ENCODE results near the gene SFRP5. TPM values are rescaled to one million over a fixed set of nuclear protein-coding genes. Genes with fewer than 3 reads are reported as not detected.

The SFRP5 gene
- total and polyA plus RNA-seq, 2 of the 13 experiments (the other 11 are each of a cell fraction or from before 2014, with no cell fraction given): 0.32 to 1.7 TPM

DNA sequence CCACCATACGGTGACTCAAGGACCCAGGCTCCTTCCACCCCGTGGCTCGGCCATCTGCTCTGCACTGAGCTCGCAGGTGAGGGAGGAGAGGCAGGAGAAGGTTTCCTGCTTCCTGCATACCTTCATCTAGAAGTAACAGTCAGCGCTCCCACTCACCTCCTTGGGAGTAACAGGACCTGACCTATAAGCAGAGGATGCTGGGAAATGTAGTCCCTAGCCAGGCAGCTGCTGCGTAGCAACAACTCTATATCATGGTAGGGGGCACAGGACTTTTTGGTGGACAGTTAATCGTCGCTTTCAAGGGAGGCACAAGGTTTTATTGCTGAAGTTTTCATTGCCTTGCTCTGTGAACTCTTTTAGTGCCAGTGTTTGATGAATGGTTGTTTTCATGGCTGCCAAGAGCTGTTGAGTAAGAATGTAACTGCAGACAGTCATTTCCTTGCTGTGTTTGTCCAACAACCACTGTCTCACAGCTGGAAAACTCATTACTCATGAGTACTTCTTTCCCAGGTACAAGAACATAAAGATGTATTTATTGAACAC, 45.1 kb downstream of the SFRP5 start (continued):
- TF ChIP-seq, protein P1, sequence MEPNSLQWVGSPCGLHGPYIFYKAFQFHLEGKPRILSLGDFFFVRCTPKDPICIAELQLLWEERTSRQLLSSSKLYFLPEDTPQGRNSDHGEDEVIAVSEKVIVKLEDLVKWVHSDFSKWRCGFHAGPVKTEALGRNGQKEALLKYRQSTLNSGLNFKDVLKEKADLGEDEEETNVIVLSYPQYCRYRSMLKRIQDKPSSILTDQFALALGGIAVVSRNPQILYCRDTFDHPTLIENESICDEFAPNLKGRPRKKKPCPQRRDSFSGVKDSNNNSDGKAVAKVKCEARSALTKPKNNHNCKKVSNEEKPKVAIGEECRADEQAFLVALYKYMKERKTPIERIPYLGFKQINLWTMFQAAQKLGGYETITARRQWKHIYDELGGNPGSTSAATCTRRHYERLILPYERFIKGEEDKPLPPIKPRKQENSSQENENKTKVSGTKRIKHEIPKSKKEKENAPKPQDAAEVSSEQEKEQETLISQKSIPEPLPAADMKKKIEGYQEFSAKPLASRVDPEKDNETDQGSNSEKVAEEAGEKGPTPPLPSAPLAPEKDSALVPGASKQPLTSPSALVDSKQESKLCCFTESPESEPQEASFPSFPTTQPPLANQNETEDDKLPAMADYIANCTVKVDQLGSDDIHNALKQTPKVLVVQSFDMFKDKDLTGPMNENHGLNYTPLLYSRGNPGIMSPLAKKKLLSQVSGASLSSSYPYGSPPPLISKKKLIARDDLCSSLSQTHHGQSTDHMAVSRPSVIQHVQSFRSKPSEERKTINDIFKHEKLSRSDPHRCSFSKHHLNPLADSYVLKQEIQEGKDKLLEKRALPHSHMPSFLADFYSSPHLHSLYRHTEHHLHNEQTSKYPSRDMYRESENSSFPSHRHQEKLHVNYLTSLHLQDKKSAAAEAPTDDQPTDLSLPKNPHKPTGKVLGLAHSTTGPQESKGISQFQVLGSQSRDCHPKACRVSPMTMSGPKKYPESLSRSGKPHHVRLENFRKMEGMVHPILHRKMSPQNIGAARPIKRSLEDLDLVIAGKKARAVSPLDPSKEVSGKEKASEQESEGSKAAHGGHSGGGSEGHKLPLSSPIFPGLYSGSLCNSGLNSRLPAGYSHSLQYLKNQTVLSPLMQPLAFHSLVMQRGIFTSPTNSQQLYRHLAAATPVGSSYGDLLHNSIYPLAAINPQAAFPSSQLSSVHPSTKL (CRISPR knock-in tag; IDR thresholded peaks at IDR 0.05): no peak
- TF ChIP-seq SAP130 (CRISPR knock-in tag; IDR thresholded peaks at IDR 0.05; ENCODE audit: low read depth): 0 out of 2 replicates have a peak, but pooled peaks have one; percentile 34
- no peak for TF ChIP-seq STAT5B (CRISPR knock-in tag; IDR thresholded peaks at IDR 0.05)
- peak; percentile 98 for TF ChIP-seq THAP11 (CRISPR knock-in tag; IDR thresholded peaks at IDR 0.05)
- no peak for TF ChIP-seq ZNF335 (CRISPR knock-in tag; IDR thresholded peaks at IDR 0.05)
- no peak for TF ChIP-seq NFKBIZ (CRISPR knock-in tag; IDR thresholded peaks at IDR 0.05)
- TF ChIP-seq, protein P2, sequence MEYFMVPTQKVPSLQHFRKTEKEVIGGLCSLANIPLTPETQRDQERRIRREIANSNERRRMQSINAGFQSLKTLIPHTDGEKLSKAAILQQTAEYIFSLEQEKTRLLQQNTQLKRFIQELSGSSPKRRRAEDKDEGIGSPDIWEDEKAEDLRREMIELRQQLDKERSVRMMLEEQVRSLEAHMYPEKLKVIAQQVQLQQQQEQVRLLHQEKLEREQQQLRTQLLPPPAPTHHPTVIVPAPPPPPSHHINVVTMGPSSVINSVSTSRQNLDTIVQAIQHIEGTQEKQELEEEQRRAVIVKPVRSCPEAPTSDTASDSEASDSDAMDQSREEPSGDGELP (IDR thresholded peaks at IDR 0.05; ENCODE audit: borderline replicate concordance, low read depth): peak; percentile 57; the same call in 1 of the 2 replicates
- TF ChIP-seq TRIM24 (CRISPR knock-in tag; IDR thresholded peaks at IDR 0.05): no peak
- no peak for TF ChIP-seq RARG (CRISPR knock-in tag; IDR thresholded peaks at IDR 0.05; ENCODE audit: low read depth)
- no peak for TF ChIP-seq MIER3 (CRISPR knock-in tag; IDR thresholded peaks at IDR 0.05; ENCODE audit: borderline replicate concordance)
- no peak for TF ChIP-seq JUN (CRISPR knock-in tag; IDR thresholded peaks at IDR 0.05)
- TF ChIP-seq, protein P3, sequence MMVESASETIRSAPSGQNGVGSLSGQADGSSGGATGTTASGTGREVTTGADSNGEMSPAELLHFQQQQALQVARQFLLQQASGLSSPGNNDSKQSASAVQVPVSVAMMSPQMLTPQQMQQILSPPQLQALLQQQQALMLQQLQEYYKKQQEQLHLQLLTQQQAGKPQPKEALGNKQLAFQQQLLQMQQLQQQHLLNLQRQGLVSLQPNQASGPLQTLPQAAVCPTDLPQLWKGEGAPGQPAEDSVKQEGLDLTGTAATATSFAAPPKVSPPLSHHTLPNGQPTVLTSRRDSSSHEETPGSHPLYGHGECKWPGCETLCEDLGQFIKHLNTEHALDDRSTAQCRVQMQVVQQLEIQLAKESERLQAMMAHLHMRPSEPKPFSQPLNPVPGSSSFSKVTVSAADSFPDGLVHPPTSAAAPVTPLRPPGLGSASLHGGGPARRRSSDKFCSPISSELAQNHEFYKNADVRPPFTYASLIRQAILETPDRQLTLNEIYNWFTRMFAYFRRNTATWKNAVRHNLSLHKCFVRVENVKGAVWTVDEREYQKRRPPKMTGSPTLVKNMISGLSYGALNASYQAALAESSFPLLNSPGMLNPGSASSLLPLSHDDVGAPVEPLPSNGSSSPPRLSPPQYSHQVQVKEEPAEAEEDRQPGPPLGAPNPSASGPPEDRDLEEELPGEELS (CRISPR knock-in tag; IDR thresholded peaks at IDR 0.05): no peak
- TF ChIP-seq KDM1A (CRISPR knock-in tag; IDR thresholded peaks at IDR 0.05): no peak
- peak; percentile 30; the same call in 1 of the 2 replicates for TF ChIP-seq ZBTB7A (CRISPR knock-in tag; IDR thresholded peaks at IDR 0.05)
- no peak for TF ChIP-seq RORA (CRISPR knock-in tag; IDR thresholded peaks at IDR 0.05)
- TF ChIP-seq FOXP1 (IDR thresholded peaks at IDR 0.05): no peak
- 0 out of 2 replicates have a peak, but pooled peaks have one; percentile 4 for TF ChIP-seq FOXP1 (CRISPR knock-in tag; IDR thresholded peaks at IDR 0.05)
- no peak for TF ChIP-seq ZFY (CRISPR knock-in tag; IDR thresholded peaks at IDR 0.05)
- 0 out of 2 replicates have a peak, but pooled peaks have one; percentile 18 for TF ChIP-seq CREM (IDR thresholded peaks at IDR 0.05)
- TF ChIP-seq CREM (CRISPR knock-in tag; IDR thresholded peaks at IDR 0.05): no peak
- no peak for TF ChIP-seq ZSCAN20 (CRISPR knock-in tag; IDR thresholded peaks at IDR 0.05; ENCODE audit: borderline replicate concordance)
- TF ChIP-seq HCFC1 (IDR thresholded peaks at IDR 0.05; ENCODE audit: low read depth, low read length): peak; percentile 66; the same call in 1 of the 2 replicates
- no peak for TF ChIP-seq ZFYVE20 (CRISPR knock-in tag; IDR thresholded peaks at IDR 0.05; ENCODE audit: borderline replicate concordance, low read depth)
- no peak for TF ChIP-seq MTA1 (CRISPR knock-in tag; IDR thresholded peaks at IDR 0.05; ENCODE audit: borderline replicate concordance)
- TF ChIP-seq ZNF766 (CRISPR knock-in tag; IDR thresholded peaks at IDR 0.05; ENCODE audit: borderline replicate concordance): no peak
- TF ChIP-seq ZKSCAN5 (CRISPR knock-in tag; IDR thresholded peaks at IDR 0.05): peak; percentile 87
- no peak for TF ChIP-seq ZBTB38 (CRISPR knock-in tag; IDR thresholded peaks at IDR 0.05)
- TF ChIP-seq ZNF143 (CRISPR knock-in tag; IDR thresholded peaks at IDR 0.05): peak; percentile 91
- no peak for TF ChIP-seq ZNF124 (CRISPR knock-in tag; IDR thresholded peaks at IDR 0.05)
